ENCODE measurements around the gene TMEM87A. TPM values are rescaled to one million over a fixed set of nuclear protein-coding genes. Genes with fewer than 3 reads are reported as not detected.

TMEM87A gene
- total and polyA plus RNA-seq, 7 donors, result 16.4 to 30.9 (median 22.0) TPM

GRCh38 chr15:42193383-42193782, 79.8 kb downstream of the TMEM87A start:
- TF ChIP-seq CTCF (IDR thresholded peaks at IDR 0.05), result no peak
- intact Hi-C loops (cut with DNase I), result no loop called here
- DNase-seq (no peak), ATAC-seq (no peak)
- no peaks in the 10 kb centered on the region for H3K4me1 ChIP-seq
- no peaks in the 10 kb centered on the region for H3K27me3 ChIP-seq (ENCODE audit: insufficient read depth in 3 of 3, low read length in 2 of 3)
- H3K4me3 ChIP-seq, result no peak overlapping the region
- H3K9me3 ChIP-seq, result no peaks in the 10 kb centered on the region
- H3K27ac ChIP-seq, result no peak overlapping the region
- peaks cover 0 to 57% of the 10 kb centered on the region in 2 donors for H3K36me3 ChIP-seq (ENCODE audit: insufficient read depth in 1 of 2, low read depth in 1 of 2)
- WGBS, 3 donors, result 94 to 95% (median 94%) methylated on average over 3 of the region's 3 CpGs

GRCh38 chr15:42191610-42192346, 81.5 kb downstream of the TMEM87A start:
- intact Hi-C loops (cut with DNase I), result no loop called here
- 88 to 93% (median 92%) methylated on average over 8 of the region's 8 CpGs for WGBS, 3 donors
- ATAC-seq (no peak), DNase-seq (no peak)
- H3K4me1 ChIP-seq, result no peaks in the 10 kb centered on the region
- no peak overlapping the region for H3K4me3 ChIP-seq
- H3K27ac ChIP-seq, result no peak overlapping the region
- peaks cover 6 to 59% of the 10 kb centered on the region in 2 donors for H3K36me3 ChIP-seq (ENCODE audit: insufficient read depth in 1 of 2, low read depth in 1 of 2)
- H3K27me3 ChIP-seq (ENCODE audit: insufficient read depth in 3 of 3, low read length in 2 of 3), result no peaks in the 10 kb centered on the region
- TF ChIP-seq CTCF (IDR thresholded peaks at IDR 0.05), result no peak
- H3K9me3 ChIP-seq, result no peaks in the 10 kb centered on the region

GRCh38 chr15:42190370-42190769, 82.9 kb downstream of the TMEM87A start:
- H3K27me3 ChIP-seq (ENCODE audit: insufficient read depth in 3 of 3, low read length in 2 of 3), result no peaks in the 10 kb centered on the region
- TF ChIP-seq CTCF (IDR thresholded peaks at IDR 0.05), result no peak
- no peak overlapping the region for H3K27ac ChIP-seq
- H3K9me3 ChIP-seq, result no peaks in the 10 kb centered on the region
- no peak for DNase-seq
- 96 to 100% (median 100%) methylated on average over 2 of the region's 2 CpGs for WGBS, 3 donors
- peaks cover 9 to 69% of the 10 kb centered on the region in 2 donors for H3K36me3 ChIP-seq (ENCODE audit: insufficient read depth in 1 of 2, low read depth in 1 of 2)
- intact Hi-C loops (cut with DNase I), result no loop called here
- no peak overlapping the region for H3K4me3 ChIP-seq
- H3K4me1 ChIP-seq, result no peaks in the 10 kb centered on the region
- ATAC-seq, result no peak

GRCh38 chr15:42185801-42186200, 87.4 kb downstream of the TMEM87A start:
- no peak overlapping the region for H3K4me3 ChIP-seq
- intact Hi-C loops (cut with DNase I), result no loop called here
- no peak for ATAC-seq
- no peaks in the 10 kb centered on the region for H3K4me1 ChIP-seq
- 96 to 100% (median 100%) methylated on average over 1 of the region's 1 CpG for WGBS, 3 donors
- H3K9me3 ChIP-seq, result no peaks in the 10 kb centered on the region
- no peak overlapping the region for H3K27ac ChIP-seq
- DNase-seq, result no peak
- TF ChIP-seq CTCF (IDR thresholded peaks at IDR 0.05), result no peak
- no peaks in the 10 kb centered on the region for H3K27me3 ChIP-seq (ENCODE audit: insufficient read depth in 3 of 3, low read length in 2 of 3)
- peaks cover 9 to 97% of the 10 kb centered on the region in 2 donors for H3K36me3 ChIP-seq (ENCODE audit: insufficient read depth in 1 of 2, low read depth in 1 of 2)

- ATAC-seq (no peak), DNase-seq (no peak)
- intact Hi-C loops (cut with DNase I), result no loop called here
- Histone ChIP-seq H3K4me1 (no peaks in the 10 kb centered on the region), H3K27me3 (ENCODE audit: insufficient read depth in 3 of 3, low read length in 2 of 3) (no peaks in the 10 kb centered on the region), H3K4me3 (no peak overlapping the region), H3K27ac (no peak overlapping the region), H3K36me3 (ENCODE audit: insufficient read depth in 1 of 2, low read depth in 1 of 2) (peaks cover 10 to 97% of the 10 kb centered on the region in 2 donors), H3K9me3 (no peaks in the 10 kb centered on the region)
- no peak for TF ChIP-seq CTCF (IDR thresholded peaks at IDR 0.05)
- 81 to 86% (median 82%) methylated on average over 4 of the region's 4 CpGs for WGBS, 3 donors
Measured at GRCh38 chr15:42184736-42185135, 88.5 kb downstream of the TMEM87A start.

Data from psoas muscle (tissue), 8 donors.